Lung (tissue), 12 donors: ENCODE results near the gene MCU. TPM values are rescaled to one million over a fixed set of nuclear protein-coding genes. Genes with fewer than 3 reads are reported as not detected.

Source experiments
- ATAC-seq: fragments of 200-7000 bp; cut with Tn5 transposase; one replicate; pipeline ENCODE4 v1.9.1; 2020; ENCODE audit warnings: moderate number of reproducible peaks; ENCODE audit not compliant: insufficient read depth, low FRiP score
- DNase-seq, 3 donors: peaks; one replicate each; pipeline ENCODE4 v3.0.0-alpha.2; 2013 to 2017
- H3K27ac ChIP-seq, 2 donors: one replicate each; pipeline ENCODE4 v1.5.1; 2013; ENCODE audit warnings: mild to moderate bottlenecking in 2 of 2, moderate library complexity in 2 of 2, control low read depth in 1 of 2, inconsistent platforms in 1 of 2, low read depth in 1 of 2, low read length in 1 of 2
- H3K27me3 ChIP-seq, 3 donors: one replicate each; pipeline ENCODE4 v1.5.1; 2013; ENCODE audit warnings: low read length in 2 of 3; ENCODE audit not compliant: control insufficient read depth in 3 of 3, insufficient read depth in 3 of 3
- H3K36me3 ChIP-seq, 4 donors: one replicate each; pipeline ENCODE4 v1.5.1; 2013; ENCODE audit warnings: low read length in 4 of 4, mild to moderate bottlenecking in 1 of 4, moderate library complexity in 1 of 4; ENCODE audit not compliant: control insufficient read depth in 4 of 4, insufficient read depth in 4 of 4
- H3K4me1 ChIP-seq, 5 donors: one replicate each; pipeline ENCODE4 v1.5.1; 2013; ENCODE audit warnings: low read length in 5 of 5, mild to moderate bottlenecking in 2 of 5, moderate library complexity in 1 of 5; ENCODE audit not compliant: control insufficient read depth in 5 of 5, insufficient read depth in 5 of 5
- H3K4me3 ChIP-seq: one replicate; pipeline ENCODE4 v1.5.1; 2013; ENCODE audit warnings: mild to moderate bottlenecking, control low read depth, moderate library complexity
- H3K9ac ChIP-seq, 2 donors: one replicate each; pipeline ENCODE4 v1.5.1; 2013; ENCODE audit warnings: low read length in 2 of 2, control low read depth in 1 of 2; ENCODE audit not compliant: insufficient read depth in 1 of 2
- H3K9me3 ChIP-seq, 4 donors: one replicate each; pipeline ENCODE4 v1.5.1; 2013; ENCODE audit warnings: low read length in 3 of 4, mild to moderate bottlenecking in 1 of 4, moderate library complexity in 1 of 4; ENCODE audit not compliant: control insufficient read depth in 4 of 4, insufficient read depth in 3 of 4
- CTCF ChIP-seq: IDR thresholded peaks from 2 replicates; pipeline ENCODE4 v1.5.1; 2012; ENCODE audit warnings: mild to moderate bottlenecking; ENCODE audit errors: control extremely low read depth, extremely low read depth
- WGBS, 2 donors: extraction: QIAGEN DNeasy Blood & Tissue Kit; methylation state at CpG; one replicate each; pipeline ENCODE4 v1.1.7; 2013; 5-methylcytosine and 5-hydroxymethylcytosine counted together
- polyA plus RNA-seq, 2 donors: library from polyadenylated mRNA; stranded (reverse); fragments of 200-250 nt; gene quantifications; one replicate each; pipeline ENCODE4 v1.2.1, GENCODE V29; 2013
- total RNA-seq, 2 donors: library from RNA; depleted of rRNA in 1 of 2; stranded (reverse); fragments of >200 nt in 1 of 2; gene quantifications; one replicate each; pipeline ENCODE4 v1.2.1, GENCODE V29; 2014 to 2021
- donor health status: control.
- donor health status: control.
- donor health status: Bipolar disorder and iron deficiency.
- donor health status: healthy.
- donor health status: DM: yes; HTN: yes; CAD: no.

The MCU gene
- total and polyA plus RNA-seq, 4 donors = 23.1 to 70.7 (median 29.0) TPM

GRCh38 chr10:72792288-72792687 is 100.3 kb downstream of the MCU start:
- ATAC-seq (no peak), DNase-seq (no peak)
- Histone ChIP-seq H3K4me1 (peaks cover 0 to 7% (median 0%) of the 10 kb centered on the region in 5 donors), H3K9ac (no peak overlapping the region), H3K9me3 (no peaks in the 10 kb centered on the region), H3K27ac (peak overlapping the region in 1 of 2 donors; percentile 16), H3K36me3 (peaks cover 0 to 1% (median 0%) of the 10 kb centered on the region in 4 donors), H3K27me3 (no peaks in the 10 kb centered on the region), H3K4me3 (no peak overlapping the region)
- TF ChIP-seq CTCF = no peak
- WGBS, 2 donors = 75 to 83% methylated on average over 3 of the region's 3 CpGs

GRCh38 chr10:72793752-72794151 is 101.8 kb downstream of the MCU start:
- no peak for TF ChIP-seq CTCF
- ATAC-seq = no peak

GRCh38 chr10:72794260-72794659 is 102.3 kb downstream of the MCU start:
- H3K4me3 ChIP-seq = no peak overlapping the region
- ATAC-seq (no peak), DNase-seq (no peak)
- H3K27me3 ChIP-seq = no peaks in the 10 kb centered on the region
- 90 to 93% methylated on average over 2 of the region's 2 CpGs for WGBS, 2 donors
- H3K27ac ChIP-seq = no peak overlapping the region
- no peaks in the 10 kb centered on the region for H3K36me3 ChIP-seq
- no peaks in the 10 kb centered on the region for H3K9me3 ChIP-seq
- peaks cover 0 to 7% (median 0%) of the 10 kb centered on the region in 5 donors for H3K4me1 ChIP-seq
- no peak overlapping the region for H3K9ac ChIP-seq
- TF ChIP-seq CTCF = no peak

More at GRCh38 chr10:72793752-72794151, 101.8 kb downstream of the MCU start:
- peaks cover 0 to 7% (median 0%) of the 10 kb centered on the region in 5 donors for H3K4me1 ChIP-seq
- WGBS, 2 donors = 95 to 100% methylated on average over 1 of the region's 1 CpG
- H3K9me3 ChIP-seq = no peaks in the 10 kb centered on the region
- no peak for DNase-seq
- no peaks in the 10 kb centered on the region for H3K27me3 ChIP-seq
- H3K27ac ChIP-seq = no peak overlapping the region
- no peak overlapping the region for H3K9ac ChIP-seq
- no peaks in the 10 kb centered on the region for H3K36me3 ChIP-seq
- no peak overlapping the region for H3K4me3 ChIP-seq

- no peak for DNase-seq
- no peak overlapping the region for H3K4me3 ChIP-seq
- no peaks in the 10 kb centered on the region for H3K9me3 ChIP-seq
- ATAC-seq = no peak
- 79 to 82% methylated on average over 3 of the region's 3 CpGs for WGBS, 2 donors
- no peaks in the 10 kb centered on the region for H3K27me3 ChIP-seq
- TF ChIP-seq CTCF = no peak
- no peaks in the 10 kb centered on the region for H3K36me3 ChIP-seq
- H3K27ac ChIP-seq = no peak overlapping the region
- no peak overlapping the region for H3K9ac ChIP-seq
- H3K4me1 ChIP-seq = peaks cover 0 to 7% (median 2%) of the 10 kb centered on the region in 5 donors
These were observed 104.1 kb downstream of the MCU start for GRCh38 chr10:72796042-72796441.
